HL-60/S4 treated with retinoic acid at 250 ng/mL for 4 days and 3 days (cell line): Measurements from ENCODE around the gene ZNF622.

Experiments used
- in situ Hi-C: fragments of 300-500 bp; cut with MboI; formaldehyde crosslinking; loops from 2 replicates; pipeline ENCODE4 v1.7.0; 2022; ENCODE audit warnings: low sequenced_read_pairs

ZNF622 gene

GRCh38 chr5:16465544-16466432 is at the start of gene ZNF622:
TSS of gene ZNF622 (minus strand) at chr5:16465800. CDS start at chr5:16465665, 135 bp downstream.
- in situ Hi-C loops = no loop called here

- in situ Hi-C loops = no loop called here
These were observed 44.5 kb upstream of the ZNF622 start for GRCh38 chr5:16510098-16510497.

- in situ Hi-C loops = no loop called here
These were observed 43.3 kb upstream of the ZNF622 start for GRCh38 chr5:16508730-16509531.

DNA sequence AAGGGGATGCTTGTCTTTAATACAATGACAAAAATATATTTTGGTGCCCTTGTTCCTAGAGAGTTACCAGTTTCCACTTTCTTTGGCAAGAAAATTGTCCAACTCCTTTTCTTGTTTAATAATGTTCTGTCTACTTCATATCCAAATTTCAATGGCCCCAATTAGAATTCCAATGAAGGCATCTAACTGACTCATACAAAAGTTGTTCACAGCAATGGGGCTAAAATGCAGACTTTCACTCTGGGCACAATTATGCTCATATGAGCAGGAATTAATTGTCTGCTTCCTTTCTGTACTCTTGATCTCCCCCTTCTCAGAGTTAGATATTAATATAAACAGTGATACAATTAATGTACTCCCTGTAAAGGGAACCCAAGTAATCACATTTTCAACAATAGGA is 42.1 kb upstream of the ZNF622 start:
- in situ Hi-C loops = no loop called here

GRCh38 chr5:16505904-16506303 is 40.3 kb upstream of the ZNF622 start:
- in situ Hi-C loops = no loop called here

- in situ Hi-C loops = no loop called here
These were observed 39.7 kb upstream of the ZNF622 start for GRCh38 chr5:16505140-16505891.

GRCh38 chr5:16504571-16504970 is 39.0 kb upstream of the ZNF622 start:
- in situ Hi-C loops = no loop called here

DNA sequence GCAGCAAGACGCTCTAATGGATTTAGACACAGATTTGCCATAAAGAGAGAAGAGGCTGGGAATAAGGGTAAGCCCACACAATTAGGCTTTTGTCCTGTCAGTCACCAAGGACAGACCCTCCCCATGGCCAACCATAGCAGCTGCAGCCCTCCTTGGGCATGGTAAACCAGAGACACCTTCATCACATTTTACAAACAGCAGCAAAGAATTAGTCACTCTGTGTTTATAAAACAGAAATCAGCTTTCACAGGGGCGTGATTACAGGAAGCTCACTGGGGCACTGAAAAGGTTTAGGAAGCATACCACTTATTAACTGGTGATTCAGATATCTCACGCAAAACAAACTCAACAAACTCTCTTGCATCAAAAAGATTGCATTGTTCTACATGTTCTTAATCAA is 37.3 kb upstream of the ZNF622 start:
- in situ Hi-C loops = no loop called here

DNA sequence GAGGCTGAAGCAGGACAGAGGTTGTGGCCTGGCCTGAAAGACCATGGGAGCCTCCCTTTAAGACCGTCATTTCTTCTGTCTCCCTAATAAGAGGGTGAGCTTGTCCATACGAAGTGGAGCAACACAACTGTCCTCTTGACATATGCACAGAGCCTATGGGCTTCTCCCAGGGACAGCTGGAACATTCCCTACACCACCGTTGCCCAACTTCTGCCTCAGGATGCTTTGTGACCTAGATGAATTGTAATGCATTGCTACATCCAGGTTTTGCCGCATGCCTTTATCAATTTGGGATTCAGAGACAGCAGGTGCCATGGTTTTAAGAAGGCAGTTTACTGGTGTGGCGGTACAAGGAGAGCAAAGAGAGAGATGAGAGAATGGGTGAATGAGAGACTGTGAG is 34.4 kb upstream of the ZNF622 start:
- in situ Hi-C loops = no loop called here

DNA sequence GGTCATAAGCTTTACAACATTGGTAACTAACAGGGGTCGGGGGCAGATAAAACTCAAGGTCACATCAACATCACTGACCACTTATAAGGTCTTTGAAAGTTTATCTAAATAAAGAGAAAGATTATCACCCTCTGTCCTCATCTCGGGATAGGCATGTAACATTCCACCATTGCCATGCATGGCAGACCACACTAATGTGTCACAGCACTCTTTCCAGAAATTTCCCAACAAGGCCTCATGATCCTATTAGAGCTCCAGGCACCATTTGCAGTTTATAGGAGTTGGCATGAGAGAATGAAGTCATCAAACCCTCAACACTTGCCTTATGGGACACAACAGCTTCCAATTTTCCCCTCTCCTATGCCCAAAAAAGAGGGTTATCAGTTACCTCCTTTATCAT is 31.9 kb upstream of the ZNF622 start:
- in situ Hi-C loops = no loop called here

DNA sequence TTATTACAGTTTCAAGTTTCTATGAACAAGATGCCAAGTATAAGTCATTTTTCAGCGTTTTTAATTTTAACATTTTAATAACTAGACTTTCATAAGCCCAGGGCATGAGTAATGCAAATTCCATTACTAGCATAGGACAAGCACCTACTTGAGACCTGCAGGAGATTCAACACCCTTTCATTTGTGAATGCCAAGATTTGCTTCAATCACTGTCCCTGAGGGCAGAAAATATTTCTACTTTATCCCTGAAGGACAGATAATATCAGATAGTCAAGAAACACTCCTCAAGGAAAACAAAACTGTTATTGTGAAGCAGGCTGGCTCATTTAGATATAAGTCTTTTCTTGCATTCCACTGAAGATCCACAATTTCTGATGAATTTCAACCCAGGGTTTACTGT is 27.7 kb upstream of the ZNF622 start:
- in situ Hi-C loops = no loop called here

GRCh38 chr5:16492398-16493140 is 27.0 kb upstream of the ZNF622 start:
- in situ Hi-C loops = no loop called here

GRCh38 chr5:16490911-16491310 is 25.3 kb upstream of the ZNF622 start:
- in situ Hi-C loops = no loop called here

GRCh38 chr5:16489322-16489791 is 23.8 kb upstream of the ZNF622 start:
- in situ Hi-C loops = no loop called here

- in situ Hi-C loops = no loop called here
These were observed 21.9 kb upstream of the ZNF622 start for GRCh38 chr5:16487456-16487855.

DNA sequence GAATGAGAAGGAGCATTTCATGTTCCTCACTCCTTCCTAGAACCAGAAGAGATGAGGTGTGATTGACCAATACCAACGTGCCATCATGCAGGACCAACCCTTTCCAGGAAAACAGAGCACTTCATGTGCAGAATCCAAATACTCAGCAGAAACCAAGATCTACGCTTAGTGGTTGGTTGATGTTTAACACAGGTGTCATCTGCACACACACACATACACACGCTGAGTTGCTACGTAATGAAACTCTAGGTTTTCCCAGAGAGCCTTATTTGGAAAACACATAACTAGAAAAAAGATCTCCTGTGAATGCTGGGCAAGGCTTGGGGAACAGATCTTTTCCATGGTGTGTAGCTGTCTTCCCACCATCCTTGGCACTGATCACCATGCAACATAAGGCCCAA is 21.1 kb upstream of the ZNF622 start:
- in situ Hi-C loops = no loop called here

GRCh38 chr5:16485656-16486055 is 20.1 kb upstream of the ZNF622 start:
- in situ Hi-C loops = no loop called here

GRCh38 chr5:16484081-16484480 is 18.5 kb upstream of the ZNF622 start:
- in situ Hi-C loops = no loop called here

GRCh38 chr5:16483361-16483760 is 17.8 kb upstream of the ZNF622 start:
- in situ Hi-C loops = no loop called here

DNA sequence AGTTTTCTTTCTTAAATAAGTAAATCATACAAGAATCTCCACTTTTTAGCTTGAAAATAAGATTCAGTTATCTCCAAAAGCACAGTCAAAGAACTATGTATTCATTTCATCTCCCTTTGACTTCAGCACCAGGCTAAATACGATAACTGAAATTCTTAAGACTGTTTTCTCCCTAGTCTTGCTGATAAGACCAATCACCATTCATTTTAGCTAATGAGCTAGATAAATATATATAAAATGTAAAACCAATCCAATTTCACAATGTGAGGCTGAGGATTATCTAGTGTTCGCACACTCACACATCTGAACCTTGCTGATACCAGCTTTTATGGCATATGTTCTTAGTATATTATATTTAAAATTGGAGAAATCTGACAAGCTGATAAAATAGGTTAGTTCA is 17.3 kb upstream of the ZNF622 start:
- in situ Hi-C loops = no loop called here
